ENCODE measurements around the gene SGO2.
A peak's percentile ranks its signal among the peaks of the same experiment; 100 is the strongest.
"Not testable (repeated sequence)": the region's sequence is repeated elsewhere in the genome, so short reads cannot be mapped to it uniquely, and the experiment has no call there.

The SGO2 gene

DNA sequence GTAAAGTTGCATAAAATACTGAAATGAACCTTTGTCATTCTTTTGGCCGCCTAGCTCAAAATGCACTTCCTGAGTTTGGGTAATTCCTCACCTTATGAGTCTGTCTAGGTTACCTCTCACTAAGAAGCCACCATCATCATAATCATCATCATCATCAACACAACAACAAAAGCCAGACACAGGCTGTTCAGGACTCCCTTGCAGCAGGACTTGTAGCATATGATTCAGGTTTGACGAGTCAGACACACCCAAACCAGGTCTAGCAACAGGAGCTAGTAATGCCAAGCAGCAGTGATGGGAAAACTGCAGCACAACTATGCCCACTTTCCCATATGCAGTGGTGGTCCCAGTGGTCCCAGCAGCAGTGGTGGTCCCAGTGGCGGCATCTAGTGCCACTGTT lies 2.8 kb upstream of the SGO2 start:
- no peak for DNase-seq

- DNase-seq, result no peak
Measured at GRCh38 chr2:200523604-200524003, 2.4 kb upstream of the SGO2 start.

DNA sequence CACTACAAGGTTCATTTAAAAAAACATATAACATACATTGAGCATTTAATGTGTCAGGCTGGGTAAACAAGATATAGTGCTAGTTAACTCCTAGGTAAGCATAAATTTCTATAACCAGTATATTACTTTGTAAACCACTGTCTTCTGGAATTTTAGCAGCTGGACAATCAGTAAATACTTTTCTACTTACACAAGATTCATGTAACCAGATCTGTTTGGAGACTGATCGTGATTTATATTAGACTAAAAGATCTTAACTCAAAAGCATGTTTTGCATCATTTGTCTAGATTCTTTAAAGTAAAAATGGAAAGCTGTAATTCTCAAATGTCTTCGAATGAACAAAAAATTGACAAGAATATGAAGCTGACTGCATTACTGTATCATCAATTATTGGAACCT lies 941 bp upstream of the SGO2 start:
- DNase-seq, result no peak

GRCh38 chr2:200525551-200525881 lies 491 bp upstream of the SGO2 start:
- no peak for DNase-seq

DNA sequence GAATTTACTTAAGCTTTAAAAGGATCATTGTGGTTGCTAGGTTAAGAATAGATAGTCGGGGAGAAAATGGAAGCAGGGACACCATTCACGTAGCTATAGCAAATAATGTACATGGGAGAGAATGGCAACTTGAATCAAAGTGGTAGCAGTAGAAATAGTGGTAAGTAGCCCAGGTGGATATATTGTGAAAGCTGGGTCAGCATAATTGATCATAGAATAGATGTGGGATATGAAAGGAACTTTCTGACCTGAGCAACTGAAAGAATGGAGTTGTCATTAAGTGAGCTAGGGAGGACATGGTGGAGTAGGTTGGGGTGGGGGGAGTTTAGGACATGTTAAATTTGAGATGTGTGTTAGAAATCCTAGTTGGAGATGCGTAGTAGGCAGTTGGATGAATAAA lies 2.2 kb downstream of the SGO2 start:
- DNase-seq, result no peak

- no peak for DNase-seq
Measured at GRCh38 chr2:200533754-200534153, 7.7 kb downstream of the SGO2 start.

DNA sequence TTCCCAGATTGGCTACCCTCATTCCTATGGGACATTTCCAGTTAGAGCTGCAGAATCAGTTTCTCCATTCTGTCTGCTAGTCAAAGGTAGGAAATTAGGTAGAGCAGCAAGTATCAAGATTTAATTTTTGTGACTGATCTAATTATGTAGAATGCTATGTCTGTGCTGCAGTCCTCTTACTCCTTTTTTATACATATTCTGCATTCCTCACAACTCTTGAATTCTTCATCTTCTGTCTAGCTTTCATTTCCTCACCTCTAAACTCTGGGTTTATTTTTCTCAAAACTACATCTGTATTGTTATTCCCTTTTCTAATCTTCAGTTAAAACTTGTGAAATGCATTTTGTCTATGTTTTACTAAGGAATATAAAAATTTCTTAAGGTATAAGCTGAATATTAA lies 8.6 kb downstream of the SGO2 start:
- no peak for DNase-seq

DNA sequence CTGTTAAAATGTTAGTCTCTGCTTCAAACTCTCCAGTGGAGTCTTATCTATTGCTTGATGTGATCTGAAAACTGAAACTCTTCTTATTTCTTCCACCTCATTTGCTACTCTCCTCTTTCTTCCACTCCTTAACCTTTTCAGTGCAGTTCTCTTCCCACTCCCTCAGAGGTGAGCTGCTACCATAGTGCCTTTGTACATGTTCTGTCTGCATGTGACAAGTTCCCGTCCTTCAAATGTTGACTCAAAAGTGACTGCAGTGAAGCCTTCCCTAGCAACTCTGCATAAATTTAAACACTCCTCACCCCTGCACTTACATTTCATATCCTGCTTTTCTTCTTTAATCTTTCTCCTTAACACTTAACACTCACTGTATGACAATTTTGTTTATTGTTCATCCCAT lies 12.1 kb downstream of the SGO2 start:
- no peak for DNase-seq

DNA sequence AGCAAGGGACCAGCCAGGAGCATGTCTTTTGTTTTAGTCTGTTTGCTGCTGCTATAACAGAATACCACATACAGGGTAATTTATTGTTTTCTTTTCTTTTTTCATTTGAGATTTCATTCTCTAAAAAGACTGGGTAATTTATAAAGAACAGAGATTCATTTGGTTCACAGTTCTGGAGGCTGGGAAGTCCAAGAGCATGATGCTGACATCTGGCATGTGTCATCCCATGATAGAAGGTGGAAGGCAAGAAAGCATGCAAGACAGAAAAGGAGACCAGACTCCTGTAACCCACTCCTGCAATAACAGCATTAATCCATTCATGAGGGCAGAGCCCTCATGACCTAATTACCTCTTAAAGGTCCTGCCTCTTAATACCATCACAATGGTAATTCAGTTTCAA lies 14.8 kb downstream of the SGO2 start:
- DNase-seq, result no peak

- DNase-seq, result not testable (repeated sequence)
Measured at GRCh38 chr2:200566596-200566995, 40.6 kb downstream of the SGO2 start.

DNA sequence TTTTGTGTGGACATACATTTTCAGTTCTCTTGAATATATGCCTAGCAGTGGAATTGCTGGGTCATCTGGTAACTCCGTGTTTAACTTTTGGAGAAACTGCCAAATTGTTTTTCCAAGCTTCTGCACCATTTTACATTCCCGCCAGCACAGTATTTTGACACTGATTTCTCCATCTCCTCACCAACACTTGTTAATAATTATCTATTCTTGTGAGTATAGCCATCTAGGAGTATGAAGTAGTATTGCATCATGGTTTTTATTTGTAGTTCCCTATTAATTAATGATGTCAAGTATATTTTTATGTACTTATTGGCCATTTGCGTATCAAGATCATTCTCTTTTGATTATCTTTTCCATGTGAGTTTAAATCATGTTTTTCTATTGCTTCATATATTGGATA lies 41.9 kb downstream of the SGO2 start:
- DNase-seq, result no peak

DNA sequence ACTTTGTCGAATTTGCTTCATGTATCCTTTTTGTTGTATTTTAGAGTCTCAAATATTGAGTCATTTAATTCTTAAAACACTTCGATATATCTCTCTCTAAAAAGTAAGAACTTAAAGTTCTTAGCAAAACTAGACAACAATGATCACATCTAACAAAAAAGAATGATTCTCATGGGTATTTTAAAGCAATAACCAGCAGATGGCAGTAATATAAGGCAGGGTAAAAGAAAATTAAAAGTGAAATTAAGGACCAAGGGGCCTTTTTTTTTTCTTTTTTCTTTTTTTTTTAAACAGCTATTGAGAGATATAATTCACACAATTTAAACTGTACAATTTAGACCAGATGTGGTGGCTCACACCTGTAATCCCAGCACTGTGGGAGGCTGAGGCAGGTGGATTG lies 50.0 kb downstream of the SGO2 start:
- DNase-seq, result no peak

- DNase-seq, result no peak
Measured at GRCh38 chr2:200577027-200577426, 51.0 kb downstream of the SGO2 start.

DNA sequence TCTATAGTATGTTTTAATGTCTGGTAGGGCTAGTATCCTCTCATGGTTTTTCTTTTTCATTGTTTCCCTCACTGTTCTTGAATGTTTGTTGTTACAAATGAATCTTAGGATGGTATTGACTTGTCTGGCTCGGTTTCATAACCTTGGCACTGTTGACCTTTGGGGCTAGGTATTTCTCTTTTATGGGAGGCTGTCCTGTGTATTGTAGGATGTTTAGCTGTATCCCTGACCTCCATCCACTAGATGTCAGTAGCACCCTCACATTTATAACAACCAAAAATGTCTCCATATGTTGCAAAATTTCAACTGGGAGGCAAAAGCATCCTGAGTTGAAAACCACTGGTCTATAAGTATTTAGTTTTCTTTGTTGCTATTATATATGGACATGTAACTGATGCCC lies 52.8 kb downstream of the SGO2 start:
- DNase-seq, result no peak

DNA sequence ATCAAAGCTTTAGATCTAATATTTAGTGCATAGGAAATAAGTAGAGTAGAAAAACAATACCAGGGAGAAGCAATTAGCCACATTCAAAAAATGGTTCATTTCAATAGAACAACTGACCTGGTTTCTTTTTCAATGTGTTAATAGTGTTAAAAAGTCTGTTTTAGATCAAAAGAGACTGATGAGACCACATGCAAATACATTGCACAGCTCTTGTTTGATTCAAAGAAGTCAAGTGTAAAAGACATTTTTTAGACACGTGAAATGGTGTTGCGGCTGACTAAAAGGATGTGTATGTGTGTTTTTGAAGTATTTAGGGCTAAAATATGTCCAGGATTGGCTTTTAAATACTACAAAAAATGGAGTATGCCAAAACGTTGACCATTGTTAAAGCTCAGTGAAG lies 58.6 kb downstream of the SGO2 start:
- DNase-seq, result no peak

DNA sequence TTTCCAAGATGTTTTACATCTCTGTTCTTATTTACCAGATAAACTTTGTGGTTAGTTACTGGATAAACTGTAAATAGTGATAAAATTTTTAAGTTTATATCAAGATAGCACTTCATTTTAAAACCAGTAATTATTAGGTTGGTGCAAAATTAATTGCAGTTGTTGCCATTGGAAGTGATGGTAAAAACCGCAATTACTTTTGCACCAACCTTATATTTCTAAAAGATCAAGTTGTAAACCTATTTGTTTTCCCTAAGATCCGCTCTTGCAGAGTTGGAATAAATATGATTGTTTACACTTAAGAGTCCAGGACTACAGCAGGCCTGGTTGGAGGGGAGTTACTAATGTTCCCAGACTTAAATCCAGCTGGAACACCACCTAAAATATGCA lies 59.3 kb downstream of the SGO2 start:
- no peak for DNase-seq

- DNase-seq, result peak; percentile 79
Measured at GRCh38 chr2:200585730-200586643, 60.0 kb downstream of the SGO2 start, which contains the start of gene AOX1. Gene AOX1, plus strand, starts transcription at chr2:200586014. Its CDS starts 95 bp downstream, at chr2:200586109.

DNA sequence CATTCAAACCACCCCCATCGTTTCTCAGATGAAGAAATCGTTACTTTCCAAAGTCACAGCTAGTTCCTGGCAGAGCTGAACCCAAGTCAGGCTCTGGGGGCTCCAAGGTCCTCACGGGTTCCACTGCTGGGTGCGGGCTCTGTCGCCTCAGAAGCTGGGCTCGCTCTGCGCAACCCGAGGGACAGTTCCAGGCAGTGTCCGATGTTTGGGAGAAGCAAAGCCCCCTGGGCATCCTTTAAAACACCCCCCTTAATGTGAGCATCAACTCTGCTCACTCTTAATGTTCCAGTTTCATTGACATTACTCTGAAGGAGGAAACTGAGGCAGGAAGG lies 60.6 kb downstream of the SGO2 start:
- DNase-seq, result no peak

- DNase-seq, result no peak
Measured at GRCh38 chr2:200587007-200587616, 61.1 kb downstream of the SGO2 start.

GRCh38 chr2:200588076-200588678 lies 62.2 kb downstream of the SGO2 start:
- no peak for DNase-seq

GRCh38 chr2:200590090-200590489 lies 64.1 kb downstream of the SGO2 start:
- no peak for DNase-seq

DNA sequence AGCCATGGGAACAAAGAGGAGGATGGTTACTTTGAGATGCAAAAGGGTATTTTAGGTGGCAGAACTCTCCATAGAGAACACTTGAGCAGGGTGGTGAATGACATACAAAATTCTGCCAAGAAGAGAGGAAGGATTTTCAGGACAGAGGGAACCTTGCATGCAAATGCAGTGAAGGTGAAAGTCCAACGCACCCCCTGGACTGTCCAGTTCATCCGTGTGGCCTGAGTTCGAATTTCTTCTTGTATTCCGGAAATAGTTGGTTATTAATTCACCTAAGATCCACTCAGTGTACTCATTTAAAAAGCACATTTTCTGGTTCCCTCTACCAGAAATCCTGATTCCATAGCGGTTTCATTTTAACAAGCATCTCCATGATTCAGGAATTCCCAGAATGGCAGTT lies 65.3 kb downstream of the SGO2 start:
- DNase-seq, result no peak

- no peak for DNase-seq
Measured at GRCh38 chr2:200592406-200593075, 66.5 kb downstream of the SGO2 start.

DNA sequence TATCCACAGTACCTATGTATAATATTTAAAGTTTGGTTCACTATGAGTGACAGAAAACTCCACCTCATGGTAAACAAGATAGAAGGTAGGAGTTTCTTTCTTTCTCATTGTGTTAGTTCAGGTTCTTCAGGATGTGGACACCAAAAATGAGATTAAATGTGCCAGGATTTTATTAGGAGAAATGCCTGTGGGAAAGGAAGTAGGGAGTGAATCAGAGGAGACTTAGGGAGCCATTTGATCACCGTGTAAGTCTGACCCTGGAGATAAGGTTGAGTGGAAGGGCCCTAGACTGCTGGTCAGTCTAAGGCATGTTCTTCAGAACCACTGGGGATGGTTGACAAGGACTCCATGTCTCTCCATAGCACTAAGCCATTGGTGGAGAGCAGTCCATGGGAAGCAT lies 67.9 kb downstream of the SGO2 start:
- DNase-seq, result no peak

Measured in retina (tissue), 1 donor.